Thyroid gland (tissue), 4 donors: ENCODE measurements around the gene SLC25A21. TPM values are rescaled to one million over a fixed set of nuclear protein-coding genes. Genes with fewer than 3 reads are reported as not detected.

Experiments used
- DNase-seq, 2 donors: peaks; one replicate each; pipeline ENCODE4 v3.0.0-alpha.2; 2019
- H3K27ac ChIP-seq, 3 donors: fragments of 200-600 bp; sonication (generic); 1 replicate in 2 of 3; 2 replicates in 1 of 3; pipeline ENCODE4 v1.5.1; 2016 to 2019; ENCODE audit warnings: mild to moderate bottlenecking in 1 of 3, moderate library complexity in 1 of 3
- H3K27me3 ChIP-seq: fragments of 200-600 bp; sonication (generic); one replicate; pipeline ENCODE4 v1.5.1; 2019
- H3K36me3 ChIP-seq, 2 donors: fragments of 200-600 bp; sonication (generic); one replicate each; pipeline ENCODE4 v1.5.1; 2016 to 2019
- H3K4me1 ChIP-seq, 2 donors: fragments of 200-600 bp; sonication (generic); one replicate each; pipeline ENCODE4 v1.5.1; 2017 to 2019
- H3K4me3 ChIP-seq, 3 donors: fragments of 200-600 bp; sonication (generic); replicated peaks in 1 of 3; 1 replicate in 2 of 3; 2 replicates in 1 of 3; pipeline ENCODE4 v1.5.1; 2016; ENCODE audit warnings: mild to moderate bottlenecking in 1 of 3
- H3K9me3 ChIP-seq: fragments of 200-600 bp; sonication (generic); one replicate; pipeline ENCODE4 v1.5.1; 2017
- POLR2A ChIP-seq, 2 donors: fragments of 450-650 bp; IDR thresholded peaks; one replicate each; pipeline ENCODE4 v1.6.1; 2017; ENCODE audit warnings: antibody characterized with exemption in 2 of 2, mild to moderate bottlenecking in 2 of 2, moderate library complexity in 1 of 2
- WGBS, 2 donors: methylation state at CpG; one replicate each; pipeline ENCODE4 v1.1.5; 2017; 5-methylcytosine and 5-hydroxymethylcytosine counted together
- intact Hi-C: fragments of 100-400 bp; cut with DNase I; formaldehyde crosslinking; loops from one replicate; pipeline ENCODE4 v1.15.1; 2023
- total RNA-seq, 4 donors: library from RNA; depleted of rRNA; stranded (reverse); fragments of >200 nt; gene quantifications; one replicate each; pipeline ENCODE4 v1.2.3, GENCODE V29; 2016
- TF ChIP-seq, protein P1 (sequence below), 6 experiments: fragments of 200-600 bp in 3 of 6; fragments of 450-650 bp in 3 of 6; sonication (generic) in 3 of 6; IDR thresholded peaks; one replicate each; pipeline ENCODE4 v1.5.1; 2016 to 2019; ENCODE audit warnings: antibody characterized with exemption in 6 of 6, mild to moderate bottlenecking in 2 of 6, inconsistent platforms in 1 of 6, moderate library complexity in 1 of 6

Gene SLC25A21
- total RNA-seq, 4 donors from 2014 or later = 0.29 to 1.4 (median 0.60) TPM

DNA sequence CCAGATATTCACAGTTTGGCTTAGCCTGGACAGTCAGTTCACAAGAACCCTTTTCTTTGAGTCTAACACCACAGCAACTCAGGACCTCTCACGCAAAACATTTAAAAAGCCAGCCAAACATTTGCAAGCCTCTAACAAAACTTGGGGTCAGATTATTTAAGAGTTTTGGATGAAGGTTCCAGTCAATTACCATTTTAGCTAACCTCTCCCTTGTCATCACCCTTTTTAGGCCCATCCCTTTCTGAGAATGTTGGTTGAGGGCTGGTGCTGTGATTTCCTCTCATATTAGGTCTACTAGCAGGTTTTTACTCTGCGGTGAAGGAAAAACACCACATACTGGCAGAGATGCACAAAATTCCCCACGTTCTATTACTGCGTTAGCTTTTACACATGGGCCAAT lies 490.1 kb downstream of the SLC25A21 start:
- Histone ChIP-seq H3K9me3 (no peaks in the 10 kb centered on the region), H3K4me3 (no peak overlapping the region), H3K36me3 (no peaks in the 10 kb centered on the region), H3K27ac (no peak overlapping the region), H3K27me3 (no peaks in the 10 kb centered on the region), H3K4me1 (no peaks in the 10 kb centered on the region)
- no peak for TF ChIP-seq POLR2A (IDR thresholded peaks at IDR 0.05)
- TF ChIP-seq, protein P1, sequence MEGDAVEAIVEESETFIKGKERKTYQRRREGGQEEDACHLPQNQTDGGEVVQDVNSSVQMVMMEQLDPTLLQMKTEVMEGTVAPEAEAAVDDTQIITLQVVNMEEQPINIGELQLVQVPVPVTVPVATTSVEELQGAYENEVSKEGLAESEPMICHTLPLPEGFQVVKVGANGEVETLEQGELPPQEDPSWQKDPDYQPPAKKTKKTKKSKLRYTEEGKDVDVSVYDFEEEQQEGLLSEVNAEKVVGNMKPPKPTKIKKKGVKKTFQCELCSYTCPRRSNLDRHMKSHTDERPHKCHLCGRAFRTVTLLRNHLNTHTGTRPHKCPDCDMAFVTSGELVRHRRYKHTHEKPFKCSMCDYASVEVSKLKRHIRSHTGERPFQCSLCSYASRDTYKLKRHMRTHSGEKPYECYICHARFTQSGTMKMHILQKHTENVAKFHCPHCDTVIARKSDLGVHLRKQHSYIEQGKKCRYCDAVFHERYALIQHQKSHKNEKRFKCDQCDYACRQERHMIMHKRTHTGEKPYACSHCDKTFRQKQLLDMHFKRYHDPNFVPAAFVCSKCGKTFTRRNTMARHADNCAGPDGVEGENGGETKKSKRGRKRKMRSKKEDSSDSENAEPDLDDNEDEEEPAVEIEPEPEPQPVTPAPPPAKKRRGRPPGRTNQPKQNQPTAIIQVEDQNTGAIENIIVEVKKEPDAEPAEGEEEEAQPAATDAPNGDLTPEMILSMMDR (IDR thresholded peaks at IDR 0.05) = no peak
- DNase-seq = no peak
- intact Hi-C loops = no loop called here
- 96 to 97% methylated on average over 4 of the region's 4 CpGs for WGBS, 2 donors

DNA sequence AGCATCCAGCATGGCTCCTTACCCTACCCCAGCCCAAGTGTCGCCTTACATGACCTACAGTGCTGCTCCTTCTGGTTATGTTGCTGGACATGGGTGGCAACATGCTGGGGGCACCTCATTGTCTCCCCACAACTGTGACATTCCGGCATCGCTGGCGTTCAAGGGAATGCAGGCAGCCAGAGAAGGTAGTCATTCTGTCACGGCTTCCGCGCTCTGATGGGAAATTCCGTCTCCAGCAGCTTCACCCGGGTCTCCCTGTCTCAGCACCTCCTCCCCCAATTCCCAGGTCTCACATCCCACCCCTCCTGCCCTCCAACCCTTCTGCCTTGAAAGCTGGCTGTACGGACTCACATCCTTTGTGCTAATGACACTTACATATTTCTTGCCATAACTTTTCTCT lies 496.2 kb downstream of the SLC25A21 start:
- H3K4me1 ChIP-seq = no peaks in the 10 kb centered on the region
- 57 to 70% methylated on average over 10 of the region's 10 CpGs for WGBS, 2 donors
- no peaks in the 10 kb centered on the region for H3K9me3 ChIP-seq
- no peak overlapping the region for H3K4me3 ChIP-seq
- no peak overlapping the region for H3K27ac ChIP-seq
- TF ChIP-seq POLR2A (IDR thresholded peaks at IDR 0.05) = no peak
- TF ChIP-seq, protein P1 (IDR thresholded peaks at IDR 0.05) = no peak
- no peaks in the 10 kb centered on the region for H3K36me3 ChIP-seq
- H3K27me3 ChIP-seq = no peaks in the 10 kb centered on the region
- no peak for DNase-seq
- intact Hi-C loops = no loop called here

DNA sequence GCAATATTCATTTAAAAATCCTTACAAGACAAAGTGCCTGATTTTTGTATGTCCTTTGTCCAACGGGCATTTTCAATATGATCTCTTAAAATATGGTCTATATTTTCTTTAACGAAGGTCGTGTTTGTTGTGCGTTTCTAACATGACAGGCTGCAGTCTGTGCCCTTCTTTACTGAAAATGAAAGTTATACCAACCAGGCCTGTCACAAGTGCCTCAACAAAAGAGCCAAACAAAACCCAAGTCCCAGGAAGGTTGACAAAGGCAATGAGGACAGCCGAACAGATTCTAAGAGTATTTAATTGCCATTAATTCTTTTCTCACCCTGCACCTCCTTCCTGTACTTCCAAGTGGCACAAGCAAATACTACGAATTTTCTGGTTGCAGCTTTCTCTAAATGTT lies 496.8 kb downstream of the SLC25A21 start:
- Histone ChIP-seq H3K4me3 (no peak overlapping the region), H3K36me3 (no peaks in the 10 kb centered on the region), H3K27me3 (no peaks in the 10 kb centered on the region), H3K4me1 (no peaks in the 10 kb centered on the region), H3K9me3 (no peaks in the 10 kb centered on the region), H3K27ac (no peak overlapping the region)
- intact Hi-C loops = no loop called here
- no peak for TF ChIP-seq POLR2A (IDR thresholded peaks at IDR 0.05)
- TF ChIP-seq, protein P1 (IDR thresholded peaks at IDR 0.05) = no peak
- DNase-seq = no peak
- WGBS, 2 donors = 70 to 77% methylated on average over 6 of the region's 6 CpGs

DNA sequence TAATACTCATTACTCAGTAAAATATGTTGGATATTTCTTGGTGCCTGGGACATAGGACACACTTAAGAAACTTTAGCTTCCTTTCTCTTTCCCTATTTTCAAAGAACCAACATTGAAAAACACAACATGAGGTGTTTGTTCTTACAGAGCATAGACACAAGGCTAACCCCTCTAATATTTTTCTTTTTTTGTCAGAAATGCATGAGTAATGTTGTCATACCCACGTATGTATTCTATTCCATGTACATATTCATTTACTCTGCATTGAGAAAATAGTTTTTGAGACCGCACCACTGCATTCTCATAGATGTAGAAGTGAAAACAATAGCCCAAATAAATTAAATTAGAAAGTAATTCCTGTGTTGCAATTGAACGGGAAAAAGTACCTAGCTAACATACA lies 497.7 kb downstream of the SLC25A21 start:
- no peak for TF ChIP-seq POLR2A (IDR thresholded peaks at IDR 0.05)
- TF ChIP-seq, protein P1 (IDR thresholded peaks at IDR 0.05) = no peak
- intact Hi-C loops = no loop called here
- Histone ChIP-seq H3K27me3 (no peaks in the 10 kb centered on the region), H3K9me3 (no peaks in the 10 kb centered on the region), H3K36me3 (no peaks in the 10 kb centered on the region), H3K27ac (no peak overlapping the region), H3K4me3 (no peak overlapping the region), H3K4me1 (no peaks in the 10 kb centered on the region)
- no peak for DNase-seq
- WGBS, 2 donors = 90 to 96% methylated on average over 3 of the region's 3 CpGs

DNA sequence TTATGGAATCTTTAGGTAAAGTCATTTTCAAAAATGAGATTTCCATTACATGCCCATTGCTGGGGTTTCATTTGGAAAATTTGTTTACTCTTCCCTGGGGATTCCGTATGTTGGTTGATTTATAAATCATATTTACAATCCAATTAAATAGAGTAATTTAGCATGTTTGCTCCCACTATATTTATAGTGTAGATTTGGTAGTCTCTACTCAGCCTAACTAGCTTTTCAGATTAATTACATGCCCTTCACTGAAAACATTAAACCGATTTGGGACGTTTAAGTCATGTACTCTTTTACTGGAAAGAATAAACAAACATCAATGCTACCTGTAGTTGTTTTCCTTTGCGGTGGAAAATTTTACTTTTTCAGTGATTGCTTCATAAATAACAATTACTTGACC lies 500.3 kb downstream of the SLC25A21 start:
- 83 to 91% methylated on average over 4 of the region's 4 CpGs for WGBS, 2 donors
- no peak for DNase-seq
- intact Hi-C loops = no loop called here
- H3K4me3 ChIP-seq = no peak overlapping the region
- no peaks in the 10 kb centered on the region for H3K9me3 ChIP-seq
- H3K36me3 ChIP-seq = no peaks in the 10 kb centered on the region
- H3K4me1 ChIP-seq = no peaks in the 10 kb centered on the region
- peaks cover 7% of the 10 kb centered on the region for H3K27me3 ChIP-seq
- no peak overlapping the region for H3K27ac ChIP-seq
- no peak for TF ChIP-seq POLR2A (IDR thresholded peaks at IDR 0.05)
- TF ChIP-seq, protein P1 (IDR thresholded peaks at IDR 0.05) = no peak
